Uterus (tissue), 2 donors: ENCODE results near the gene CACNA1B.

Experiments
- CTCF ChIP-seq, 4 experiments: fragments of 200-600 bp in 2 of 4; fragments of 450-650 bp in 2 of 4; sonication (generic) in 2 of 4; IDR thresholded peaks; one replicate each; pipeline ENCODE4 v1.5.1; 2016 to 2019; ENCODE audit warnings: antibody characterized with exemption in 4 of 4, mild to moderate bottlenecking in 2 of 4, moderate library complexity in 1 of 4
- POLR2A ChIP-seq, 2 donors: fragments of 450-650 bp; IDR thresholded peaks; one replicate each; pipeline ENCODE4 v1.6.1; 2016; ENCODE audit warnings: antibody characterized with exemption in 2 of 2, mild to moderate bottlenecking in 1 of 2, moderate library complexity in 1 of 2

- TF ChIP-seq CTCF (IDR thresholded peaks at IDR 0.05) (no peak), POLR2A (IDR thresholded peaks at IDR 0.05) (no peak)
Observed at GRCh38 chr9:138053321-138053868, 175.8 kb downstream of the CACNA1B start.
